Spleen (tissue), 7 donors: ENCODE measurements around the gene RAD51B.

Source experiments
- POLR2AphosphoS5 ChIP-seq, 3 donors: sonication (generic); formaldehyde crosslinking; IDR thresholded peaks; one replicate each; pipeline ENCODE4 v1.5.1; 2017; ENCODE audit warnings: antibody characterized with exemption in 3 of 3
- TF ChIP-seq, protein P1 (sequence below), 11 experiments: fragments of 200-600 bp in 7 of 11; fragments of 450-650 bp in 4 of 11; sonication (generic) in 4 of 11; IDR thresholded peaks in 8 of 11; conservative IDR thresholded peaks in 3 of 11; 1 replicate in 7 of 11; 2 replicates in 4 of 11; pipeline versions ENCODE4 v1.4.0 to v1.8.0; 2016 to 2021; ENCODE audit warnings: antibody characterized with exemption in 11 of 11, inconsistent platforms in 4 of 11, mild to moderate bottlenecking in 1 of 11
- donor health status: DM: no; HTN: no; CAD: no; lungs with moderate emphysema.
- donor health status: DM: no; HTN: no; CAD: no.
- donor health status: DM: no; HTN: no; CAD: no.

DNA sequence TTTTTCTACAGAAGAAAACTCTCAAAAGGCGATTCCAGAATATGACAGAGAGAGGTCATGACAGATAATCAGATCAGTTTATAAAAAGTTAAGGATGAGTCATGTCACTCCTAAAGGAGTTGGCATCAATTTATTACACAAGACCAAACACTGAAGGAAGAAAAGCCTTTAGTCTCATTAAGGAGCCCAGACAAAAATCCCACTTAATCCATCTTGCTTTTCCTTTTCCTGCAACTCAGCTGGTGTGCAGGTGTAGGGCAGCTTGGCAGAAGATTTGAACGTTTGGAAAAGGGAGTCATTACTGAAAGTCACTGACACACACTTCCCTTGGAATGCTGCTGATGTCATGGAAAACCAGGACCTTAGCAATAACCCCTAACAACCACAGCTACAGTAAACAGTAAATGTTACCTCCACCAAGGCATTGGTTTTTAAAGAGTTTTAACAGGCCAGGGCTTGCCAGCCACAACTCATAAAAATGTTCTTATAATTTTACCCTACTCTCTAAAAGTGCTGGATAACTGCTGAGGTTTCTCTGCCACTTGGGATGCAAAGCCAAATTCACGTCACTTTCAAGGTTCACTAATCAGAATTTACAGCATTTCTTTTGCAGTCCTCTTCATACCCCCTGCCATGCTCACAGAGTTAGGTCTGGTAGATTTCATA, 320.6 kb downstream of the RAD51B start:
- TF ChIP-seq, protein P1, sequence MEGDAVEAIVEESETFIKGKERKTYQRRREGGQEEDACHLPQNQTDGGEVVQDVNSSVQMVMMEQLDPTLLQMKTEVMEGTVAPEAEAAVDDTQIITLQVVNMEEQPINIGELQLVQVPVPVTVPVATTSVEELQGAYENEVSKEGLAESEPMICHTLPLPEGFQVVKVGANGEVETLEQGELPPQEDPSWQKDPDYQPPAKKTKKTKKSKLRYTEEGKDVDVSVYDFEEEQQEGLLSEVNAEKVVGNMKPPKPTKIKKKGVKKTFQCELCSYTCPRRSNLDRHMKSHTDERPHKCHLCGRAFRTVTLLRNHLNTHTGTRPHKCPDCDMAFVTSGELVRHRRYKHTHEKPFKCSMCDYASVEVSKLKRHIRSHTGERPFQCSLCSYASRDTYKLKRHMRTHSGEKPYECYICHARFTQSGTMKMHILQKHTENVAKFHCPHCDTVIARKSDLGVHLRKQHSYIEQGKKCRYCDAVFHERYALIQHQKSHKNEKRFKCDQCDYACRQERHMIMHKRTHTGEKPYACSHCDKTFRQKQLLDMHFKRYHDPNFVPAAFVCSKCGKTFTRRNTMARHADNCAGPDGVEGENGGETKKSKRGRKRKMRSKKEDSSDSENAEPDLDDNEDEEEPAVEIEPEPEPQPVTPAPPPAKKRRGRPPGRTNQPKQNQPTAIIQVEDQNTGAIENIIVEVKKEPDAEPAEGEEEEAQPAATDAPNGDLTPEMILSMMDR (IDR thresholded peaks at IDR 0.05 in 8 of 11, conservative IDR thresholded peaks at IDR 0.05 in 3 of 11), result no peak
- no peak for TF ChIP-seq POLR2AphosphoS5 (IDR thresholded peaks at IDR 0.05)
